ENCODE results near the gene ABHD14A.

DNA sequence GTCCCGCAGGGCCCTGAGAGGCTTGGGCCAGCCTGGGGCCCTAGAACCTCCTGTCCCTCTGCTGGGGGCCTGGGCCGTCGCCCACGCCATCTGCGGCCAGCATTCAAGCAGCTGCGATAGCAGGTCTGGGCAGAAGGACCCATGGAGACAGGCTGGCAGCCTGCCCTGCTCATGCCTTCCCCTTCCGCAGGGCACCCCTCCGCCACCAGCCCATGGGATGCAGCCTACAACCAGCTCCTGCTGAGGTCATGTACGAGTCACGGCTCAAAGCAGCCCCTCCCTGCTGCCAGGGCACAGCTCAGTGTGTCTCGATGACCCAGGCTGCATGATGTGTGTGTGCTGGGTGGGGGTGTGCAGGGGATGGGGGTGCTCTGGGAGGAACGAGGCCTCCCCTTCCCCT is 53.7 kb downstream of the ABHD14A start:
- no peak for TF ChIP-seq CTCF (IDR thresholded peaks at IDR 0.05)
- TF ChIP-seq POLR2A (IDR thresholded peaks at IDR 0.05) = no peak
